Cardiac fibroblast (primary cell): Measurements from ENCODE around the gene CNR2.
"Not testable (repeated sequence)": the region's sequence is repeated elsewhere in the genome, so short reads cannot be mapped to it uniquely, and the experiment has no call there.

Experiments
- DNase-seq, 2 donors: peaks; one replicate each; pipeline versions ENCODE4 v3.0.0 to v3.0.0-alpha.2; 2010; ENCODE audit warnings: low read depth in 2 of 2
- H3K4me3 ChIP-seq, 2 donors: replicated peaks in 1 of 2; 1 replicate in 1 of 2; 2 replicates in 1 of 2; pipeline ENCODE4 v1.5.1; 2011; ENCODE audit warnings: low read depth in 2 of 2, low read length in 2 of 2, mild to moderate bottlenecking in 2 of 2, moderate library complexity in 1 of 2
- CTCF ChIP-seq: IDR thresholded peaks from one replicate; pipeline ENCODE4 v1.5.1; 2011; ENCODE audit warnings: low read depth, mild to moderate bottlenecking, low read length, inconsistent platforms

The CNR2 gene

DNA sequence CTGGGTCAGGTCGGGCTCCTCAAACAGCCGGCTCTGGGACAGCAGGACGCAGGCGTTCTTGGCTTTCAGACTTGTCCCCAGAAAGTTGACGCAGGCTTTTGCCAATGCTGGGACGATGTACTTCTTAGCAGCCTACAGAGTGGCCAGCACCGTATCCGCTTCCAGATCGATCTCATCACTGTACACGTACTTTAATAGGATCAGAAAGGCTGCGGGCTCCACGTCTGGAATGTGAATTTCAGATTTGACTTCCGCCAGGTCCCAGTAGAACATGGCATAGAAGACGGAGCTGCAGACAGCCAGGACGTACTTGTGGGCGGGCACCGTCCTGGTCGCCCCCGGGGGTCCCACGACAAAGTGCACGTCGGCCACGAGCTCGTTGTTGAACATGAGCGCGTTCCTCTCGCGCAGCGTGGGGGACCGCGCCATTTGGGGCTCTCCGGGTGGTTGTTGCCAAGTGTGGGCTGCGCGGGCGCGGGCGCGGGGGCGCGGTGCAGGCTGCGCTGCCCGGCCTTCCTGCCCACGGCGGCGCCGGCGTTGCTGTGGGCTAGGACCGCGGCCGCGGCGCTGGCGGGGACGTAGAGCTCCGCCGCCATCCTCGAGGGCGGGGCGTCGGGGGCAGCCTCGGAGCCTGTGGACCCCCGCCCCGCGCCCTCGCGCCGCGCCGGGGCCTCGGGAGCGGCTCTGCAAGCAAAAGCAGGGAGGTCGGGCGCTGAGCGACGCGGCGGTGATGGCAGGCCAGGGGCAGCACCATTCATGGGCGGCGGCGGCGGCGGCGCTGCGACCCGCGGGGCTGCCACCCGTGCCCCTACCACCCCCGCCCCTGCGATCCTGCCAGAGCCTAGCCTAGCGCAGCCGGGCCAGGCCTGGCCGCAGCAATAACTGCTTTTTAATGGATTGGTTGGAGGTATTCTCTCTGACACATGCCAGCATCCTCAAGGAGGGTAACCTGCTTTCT, 10.6 kb downstream of the CNR2 start:
- no peak for DNase-seq
- TF ChIP-seq CTCF, result no peak
- H3K4me3 ChIP-seq, result peak overlapping the region in 1 of 2 donors; percentile 15

- peak in 1 of 2 donors; percentile 3 for DNase-seq
- not testable (repeated sequence) for H3K4me3 ChIP-seq
Measured at GRCh38 chr1:23900017-23900416, 13.1 kb downstream of the CNR2 start.

GRCh38 chr1:23899070-23899469, 14.1 kb downstream of the CNR2 start:
- TF ChIP-seq CTCF, result no peak
- no peak for DNase-seq
- no peak overlapping the region for H3K4me3 ChIP-seq

DNA sequence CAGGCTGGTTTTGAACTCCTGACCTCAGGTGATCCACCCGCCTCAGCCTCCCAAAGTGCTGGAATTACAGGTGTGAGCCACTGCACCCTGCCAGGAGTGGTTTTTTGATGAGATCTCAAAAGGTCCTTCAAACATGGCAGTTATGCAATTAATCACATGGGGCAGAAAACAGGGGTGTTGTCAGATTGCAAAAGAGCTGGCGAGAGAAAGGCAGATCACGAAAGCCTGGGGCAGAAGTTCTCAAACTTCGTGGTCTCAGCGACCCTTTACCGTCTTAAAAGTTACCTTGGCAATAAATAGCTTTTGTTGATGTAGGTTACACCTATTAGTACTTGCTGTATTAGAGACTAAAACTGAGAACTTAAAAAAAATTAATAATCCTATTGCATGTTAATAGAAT, 16.1 kb downstream of the CNR2 start:
- H3K4me3 ChIP-seq, result no peak overlapping the region
- no peak for TF ChIP-seq CTCF
- DNase-seq, result no peak

GRCh38 chr1:23896491-23896890, 16.7 kb downstream of the CNR2 start:
- H3K4me3 ChIP-seq, result no peak overlapping the region
- DNase-seq, result no peak
- no peak for TF ChIP-seq CTCF

DNA sequence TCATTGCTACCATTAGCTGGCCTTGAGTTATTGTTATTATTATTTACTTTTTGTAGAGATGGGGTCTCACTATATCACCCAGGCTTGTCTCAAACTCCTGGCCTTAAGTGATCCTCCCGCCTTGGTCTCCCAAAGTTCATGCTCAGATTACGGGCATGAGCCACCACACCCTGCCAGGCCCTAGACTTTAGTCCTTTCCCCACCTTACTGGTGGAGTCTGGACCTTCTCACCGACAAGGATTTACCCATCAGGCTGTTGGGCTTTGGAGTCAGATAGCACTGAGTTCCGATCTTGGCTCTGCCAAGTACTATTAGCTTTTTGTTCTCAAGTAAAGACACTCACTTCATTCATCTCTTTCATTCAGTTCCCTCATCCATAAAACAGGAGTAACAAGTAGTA, 17.2 kb downstream of the CNR2 start:
- no peak for DNase-seq
- H3K4me3 ChIP-seq, result no peak overlapping the region
- TF ChIP-seq CTCF, result no peak

DNA sequence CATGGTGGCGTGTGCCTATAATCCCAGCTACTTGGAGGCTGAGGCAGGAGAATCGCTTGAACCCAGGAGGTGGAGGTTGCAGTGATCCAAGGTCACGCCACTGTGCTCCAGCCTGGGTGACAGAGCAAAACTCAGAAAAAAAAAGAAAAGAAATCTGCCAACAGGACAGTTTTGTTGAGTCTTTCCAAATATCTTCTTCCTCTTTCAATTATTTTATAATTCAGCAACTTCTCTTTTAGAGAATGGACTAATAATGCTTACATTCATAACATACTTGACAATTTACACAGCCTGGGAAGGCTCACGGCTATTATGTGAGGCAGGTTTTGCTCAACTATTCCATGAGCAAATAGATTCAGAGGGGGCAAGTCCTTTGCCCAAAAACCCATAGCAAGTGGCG, 18.1 kb downstream of the CNR2 start:
- no peak overlapping the region for H3K4me3 ChIP-seq
- TF ChIP-seq CTCF, result no peak
- no peak for DNase-seq
